Common myeloid progenitor, CD34-positive (primary cell): ENCODE results near the gene FBXW2.
A peak's percentile ranks its signal among the peaks of the same experiment; 100 is the strongest.

Experiments used
- CTCF ChIA-PET: fragments of 350-600 bp; sonication (Branson Sonifier 250); formaldehyde crosslinking; loops from one replicate; lab custom pipeline; 2021; ENCODE audit warnings: antibody characterized with exemption; lab: Charles Lee
- POLR2A ChIA-PET: fragments of 350-600 bp; sonication (Branson Sonifier 250); formaldehyde crosslinking; loops from one replicate; lab custom pipeline; 2021; ENCODE audit warnings: antibody characterized with exemption; lab: Charles Lee
- DNase-seq, 3 donors: peaks; one replicate each; pipeline versions ENCODE4 v3.0.0 to v3.0.0-alpha.2; 2013
- H3K27ac ChIP-seq, 2 experiments: 1 replicate in 1 of 2; 2 replicates in 1 of 2; pipeline ENCODE4 v1.7.0; 2013; ENCODE audit warnings: inconsistent platforms in 2 of 2, low read length in 2 of 2, mild to moderate bottlenecking in 2 of 2, low read depth in 1 of 2, moderate library complexity in 1 of 2; ENCODE audit not compliant: severe bottlenecking in 2 of 2, insufficient read depth in 1 of 2, poor library complexity in 1 of 2
- H3K27me3 ChIP-seq, 5 experiments: replicated peaks in 2 of 5; 1 replicate in 3 of 5; 2 replicates in 2 of 5; pipeline versions ENCODE4 v1.6.1 to v1.7.0; 2013; ENCODE audit warnings: low read length in 4 of 5, mild to moderate bottlenecking in 2 of 5, moderate library complexity in 2 of 5, inconsistent platforms in 1 of 5; ENCODE audit not compliant: insufficient read depth in 5 of 5, control insufficient read depth in 4 of 5
- H3K36me3 ChIP-seq, 4 experiments: 1 replicate in 2 of 4; 2 replicates in 2 of 4; pipeline versions ENCODE4 v1.6.1 to v1.7.0; 2013; ENCODE audit warnings: low read length in 3 of 4, control low read depth in 1 of 4, mild to moderate bottlenecking in 1 of 4; ENCODE audit not compliant: control insufficient read depth in 4 of 4, insufficient read depth in 4 of 4
- H3K4me1 ChIP-seq, 4 experiments: 1 replicate in 3 of 4; 2 replicates in 1 of 4; pipeline versions ENCODE4 v1.6.1 to v1.7.1; 2013; ENCODE audit warnings: low read length in 3 of 4, mild to moderate bottlenecking in 3 of 4, control low read depth in 1 of 4, inconsistent platforms in 1 of 4, moderate library complexity in 1 of 4; ENCODE audit not compliant: control insufficient read depth in 4 of 4, insufficient read depth in 4 of 4; ENCODE audit errors: control extremely low read depth in 1 of 4
- H3K4me3 ChIP-seq, 7 experiments: 1 replicate in 4 of 7; 2 replicates in 3 of 7; pipeline versions ENCODE4 v1.5.1 to v1.7.0; 2013; ENCODE audit warnings: mild to moderate bottlenecking in 7 of 7, low read length in 6 of 7, moderate library complexity in 6 of 7, inconsistent platforms in 2 of 7, low read depth in 2 of 7, control low read depth in 1 of 7; ENCODE audit not compliant: insufficient read depth in 4 of 7, control insufficient read depth in 1 of 7; ENCODE audit errors: extremely low read depth in 1 of 7
- H3K9me3 ChIP-seq, 5 experiments: 1 replicate in 4 of 5; 2 replicates in 1 of 5; pipeline versions ENCODE4 v1.6.1 to v1.7.1; 2013; ENCODE audit warnings: low read length in 4 of 5, mild to moderate bottlenecking in 2 of 5, inconsistent platforms in 1 of 5, low read depth in 1 of 5, moderate library complexity in 1 of 5; ENCODE audit not compliant: control insufficient read depth in 4 of 5, insufficient read depth in 2 of 5; ENCODE audit errors: control extremely low read depth in 1 of 5
- WGBS: methylation state at CpG from one replicate; pipeline ENCODE4 v1.1.5; 2013; ENCODE audit not compliant: insufficient coverage; 5-methylcytosine and 5-hydroxymethylcytosine counted together

The FBXW2 gene

GRCh38 chr9:120720404-120720803 is 72.8 kb downstream of the FBXW2 start:
- Histone ChIP-seq H3K9me3 (no peaks in the 10 kb centered on the region), H3K27ac (no peak overlapping the region), H3K4me3 (no peak overlapping the region), H3K36me3 (no peaks in the 10 kb centered on the region), H3K27me3 (peaks cover 0 to 3% (median 0%) of the 10 kb centered on the region in 5 experiments), H3K4me1 (peaks cover 0 to 2% (median under 1%) of the 10 kb centered on the region in 4 experiments)
- POLR2A ChIA-PET: no interaction called here
- DNase-seq: no peak
- CTCF ChIA-PET: interaction anchor here (0.7 kb wide), 1 partner anchor 26 kb away, joined by 3 read pairs; no protein-coding TSS in a partner anchor
- WGBS: 95% methylated on average over 3 of the region's 4 CpGs

GRCh38 chr9:120718316-120718715 is 74.9 kb downstream of the FBXW2 start:
- DNase-seq: no peak
- POLR2A ChIA-PET: interaction anchor here (0.6 kb wide), 1 partner anchor 54 kb away, joined by 5 read pairs; no protein-coding TSS in a partner anchor
- WGBS: 95% methylated on average over 2 of the region's 3 CpGs

GRCh38 chr9:120717176-120717575 is 76.0 kb downstream of the FBXW2 start:
- peaks cover 4 to 25% (median 19%) of the 10 kb centered on the region in 4 experiments for H3K4me1 ChIP-seq
- H3K9me3 ChIP-seq: no peaks in the 10 kb centered on the region
- H3K27ac ChIP-seq: no peak overlapping the region
- 100% methylated on average over 1 of the region's 2 CpGs for WGBS
- no peak for DNase-seq
- H3K4me3 ChIP-seq: no peak overlapping the region
- ChIA-PET POLR2A (no interaction called here), CTCF (interaction anchor here (1.4 kb wide), 1 partner anchor 18 kb away, joined by 5 read pairs; no protein-coding TSS in a partner anchor)
- H3K27me3 ChIP-seq: peaks cover 0 to 5% (median 0%) of the 10 kb centered on the region in 5 experiments
- no peaks in the 10 kb centered on the region for H3K36me3 ChIP-seq

More at GRCh38 chr9:120718316-120718715, 74.9 kb downstream of the FBXW2 start:
- H3K4me1 ChIP-seq: peaks cover 0 to 17% (median 8%) of the 10 kb centered on the region in 4 experiments
- CTCF ChIA-PET: interaction anchor here (1.4 to 1.5 kb wide), 3 partner anchors 14 to 56 kb away, joined by 3 to 5 read pairs (median 4); no protein-coding TSS in a partner anchor
- no peaks in the 10 kb centered on the region for H3K9me3 ChIP-seq
- H3K27me3 ChIP-seq: peaks cover 0 to 5% (median 0%) of the 10 kb centered on the region in 5 experiments
- H3K4me3 ChIP-seq: no peak overlapping the region
- H3K36me3 ChIP-seq: no peaks in the 10 kb centered on the region
- no peak overlapping the region for H3K27ac ChIP-seq

GRCh38 chr9:120716483-120716882 is 76.7 kb downstream of the FBXW2 start:
- Histone ChIP-seq H3K4me1 (peaks cover 4 to 32% (median 25%) of the 10 kb centered on the region in 4 experiments), H3K36me3 (no peaks in the 10 kb centered on the region), H3K4me3 (no peak overlapping the region), H3K27ac (no peak overlapping the region), H3K27me3 (peaks cover 0 to 5% (median 0%) of the 10 kb centered on the region in 5 experiments), H3K9me3 (no peaks in the 10 kb centered on the region)
- ChIA-PET CTCF (no interaction called here), POLR2A (no interaction called here)
- no peak for DNase-seq
- WGBS: 92% methylated on average over 5 of the region's 5 CpGs

- Histone ChIP-seq H3K36me3 (no peaks in the 10 kb centered on the region), H3K27me3 (peaks cover 0 to 5% (median 0%) of the 10 kb centered on the region in 5 experiments), H3K9me3 (no peaks in the 10 kb centered on the region), H3K4me3 (peak overlapping the region in 3 of 7 experiments; percentile 84 to 92 (median 89)), H3K27ac (no peak overlapping the region), H3K4me1 (peaks cover 5 to 40% (median 32%) of the 10 kb centered on the region in 4 experiments)
- DNase-seq: peak in 1 of 3 donors; percentile 30
- POLR2A ChIA-PET: no interaction called here
- CTCF ChIA-PET: interaction anchor here (1.1 to 1.9 kb wide), 4 partner anchors 9 to 19 kb away, joined by 3 to 5 read pairs (median 4); no protein-coding TSS in a partner anchor
- 76% methylated on average over 13 of the region's 14 CpGs for WGBS
Observed at GRCh38 chr9:120715389-120715924, 77.8 kb downstream of the FBXW2 start.

GRCh38 chr9:120714846-120715388 is 78.3 kb downstream of the FBXW2 start:
- Histone ChIP-seq H3K27me3 (peaks cover 0 to 5% (median 0%) of the 10 kb centered on the region in 5 experiments), H3K4me1 (peaks cover 5 to 43% (median 32%) of the 10 kb centered on the region in 4 experiments), H3K9me3 (no peaks in the 10 kb centered on the region), H3K4me3 (peak overlapping the region; percentile 53 to 92 (median 82)), H3K36me3 (no peaks in the 10 kb centered on the region), H3K27ac (peak overlapping the region in 1 of 2 experiments; percentile 25)
- 2% methylated on average over 19 of the region's 30 CpGs for WGBS
- DNase-seq: peak in 2 of 3 donors; percentile 28 to 37
- ChIA-PET POLR2A (interaction anchor here (0.5 kb wide), 1 partner anchor 21 kb away, joined by 4 read pairs; no protein-coding TSS in a partner anchor), CTCF (interaction anchor here (1.0 to 1.9 kb wide), 6 partner anchors 9 to 71 kb away, joined by 3 to 5 read pairs (median 3); no protein-coding TSS in a partner anchor)
